Osteoblast (primary cell): ENCODE data around the gene GRM4. TPM values are rescaled to one million over a fixed set of nuclear protein-coding genes. Genes with fewer than 3 reads are reported as not detected.

ENCODE experiments used
- DNase-seq: peaks from one replicate; pipeline ENCODE4 v3.0.0; 2011; ENCODE audit warnings: low spot score, mixed read lengths; ENCODE audit not compliant: insufficient read length; ENCODE audit errors: missing footprints
- H2AFZ ChIP-seq: 2 replicates; pipeline ENCODE4 v1.6.0; 2011; ENCODE audit warnings: mild to moderate bottlenecking, low read length
- H3K27ac ChIP-seq: 2 replicates; pipeline ENCODE4 v1.5.1; 2011; ENCODE audit warnings: mild to moderate bottlenecking, low read depth, low read length, moderate library complexity
- H3K27me3 ChIP-seq: 2 replicates; pipeline ENCODE4 v1.6.0; 2012; ENCODE audit warnings: mild to moderate bottlenecking, control low read depth, inconsistent platforms, low read length, moderate library complexity; ENCODE audit not compliant: insufficient read depth
- H3K36me3 ChIP-seq: 2 replicates; pipeline ENCODE4 v1.5.1; 2011; ENCODE audit warnings: mild to moderate bottlenecking, low read length, control low read depth, moderate library complexity; ENCODE audit not compliant: insufficient read depth
- H3K4me1 ChIP-seq: 2 replicates; pipeline ENCODE4 v1.5.1; 2011; ENCODE audit warnings: mild to moderate bottlenecking, low read length, control low read depth, moderate library complexity; ENCODE audit not compliant: insufficient read depth
- H3K4me2 ChIP-seq: 2 replicates; pipeline ENCODE4 v1.6.0; 2011; ENCODE audit warnings: mild to moderate bottlenecking, low read length; ENCODE audit not compliant: insufficient read depth
- H3K4me3 ChIP-seq: fragments of 200-600 bp; sonication (generic); 3 replicates; pipeline ENCODE4 v1.5.1; 2012; ENCODE audit warnings: mild to moderate bottlenecking, low read length, inconsistent platforms; ENCODE audit not compliant: insufficient read depth
- H3K79me2 ChIP-seq: 2 replicates; pipeline ENCODE4 v1.6.0; 2012; ENCODE audit warnings: mild to moderate bottlenecking, low read length, control low read depth, inconsistent platforms; ENCODE audit not compliant: insufficient read depth
- H3K9me3 ChIP-seq: 2 replicates; pipeline ENCODE4 v1.5.1; 2011; ENCODE audit warnings: low read depth, low read length, control low read depth
- H4K20me1 ChIP-seq: 2 replicates; pipeline ENCODE4 v1.6.0; 2012; ENCODE audit warnings: mild to moderate bottlenecking, low read length, control low read depth; ENCODE audit not compliant: insufficient read depth
- total RNA-seq: library from RNA; depleted of rRNA; stranded (reverse); fragments of >200 nt; gene quantifications from 2 replicates; pipeline ENCODE4 v1.2.3, GENCODE V29; 2012
- TF ChIP-seq, protein P1 (sequence below): IDR thresholded peaks from 2 replicates; pipeline ENCODE4 v1.5.1; 2011; ENCODE audit warnings: mild to moderate bottlenecking, low read depth, low read length, moderate library complexity; ENCODE audit errors: extremely low read depth

Gene GRM4
- total RNA-seq, 1 donor, result 0.36 TPM

GRCh38 chr6:34055223-34055933, 90.5 kb downstream of the GRM4 start:
- peaks cover 8% of the 10 kb centered on the region for H3K4me1 ChIP-seq
- no peak overlapping the region for H3K4me2 ChIP-seq
- H2AFZ ChIP-seq, result no peak overlapping the region
- peaks cover 12% of the 10 kb centered on the region for H3K27me3 ChIP-seq
- TF ChIP-seq, protein P1, sequence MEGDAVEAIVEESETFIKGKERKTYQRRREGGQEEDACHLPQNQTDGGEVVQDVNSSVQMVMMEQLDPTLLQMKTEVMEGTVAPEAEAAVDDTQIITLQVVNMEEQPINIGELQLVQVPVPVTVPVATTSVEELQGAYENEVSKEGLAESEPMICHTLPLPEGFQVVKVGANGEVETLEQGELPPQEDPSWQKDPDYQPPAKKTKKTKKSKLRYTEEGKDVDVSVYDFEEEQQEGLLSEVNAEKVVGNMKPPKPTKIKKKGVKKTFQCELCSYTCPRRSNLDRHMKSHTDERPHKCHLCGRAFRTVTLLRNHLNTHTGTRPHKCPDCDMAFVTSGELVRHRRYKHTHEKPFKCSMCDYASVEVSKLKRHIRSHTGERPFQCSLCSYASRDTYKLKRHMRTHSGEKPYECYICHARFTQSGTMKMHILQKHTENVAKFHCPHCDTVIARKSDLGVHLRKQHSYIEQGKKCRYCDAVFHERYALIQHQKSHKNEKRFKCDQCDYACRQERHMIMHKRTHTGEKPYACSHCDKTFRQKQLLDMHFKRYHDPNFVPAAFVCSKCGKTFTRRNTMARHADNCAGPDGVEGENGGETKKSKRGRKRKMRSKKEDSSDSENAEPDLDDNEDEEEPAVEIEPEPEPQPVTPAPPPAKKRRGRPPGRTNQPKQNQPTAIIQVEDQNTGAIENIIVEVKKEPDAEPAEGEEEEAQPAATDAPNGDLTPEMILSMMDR, result peak; percentile 83
- H3K79me2 ChIP-seq, result no peaks in the 10 kb centered on the region
- H3K36me3 ChIP-seq, result no peaks in the 10 kb centered on the region
- no peak overlapping the region for H3K27ac ChIP-seq
- no peak overlapping the region for H3K4me3 ChIP-seq
- no peaks in the 10 kb centered on the region for H3K9me3 ChIP-seq
- DNase-seq, result peak; percentile 93
- no peaks in the 10 kb centered on the region for H4K20me1 ChIP-seq

GRCh38 chr6:34053721-34054120, 92.2 kb downstream of the GRM4 start:
- Histone ChIP-seq H3K27ac (no peak overlapping the region), H3K36me3 (no peaks in the 10 kb centered on the region)

GRCh38 chr6:34052918-34053608, 92.8 kb downstream of the GRM4 start:
- Histone ChIP-seq H2AFZ (no peak overlapping the region), H3K4me1 (no peaks in the 10 kb centered on the region), H3K79me2 (no peaks in the 10 kb centered on the region), H3K27me3 (peaks cover 17% of the 10 kb centered on the region), H4K20me1 (no peaks in the 10 kb centered on the region), H3K36me3 (no peaks in the 10 kb centered on the region), H3K27ac (no peak overlapping the region), H3K4me2 (no peak overlapping the region), H3K9me3 (no peaks in the 10 kb centered on the region), H3K4me3 (no peak overlapping the region)
- no peak for DNase-seq
- TF ChIP-seq, protein P1, result no peak

More at GRCh38 chr6:34053721-34054120, 92.2 kb downstream of the GRM4 start:
- H2AFZ ChIP-seq, result no peak overlapping the region
- H3K27me3 ChIP-seq, result peaks cover 15% of the 10 kb centered on the region
- TF ChIP-seq, protein P1, result no peak
- H3K4me1 ChIP-seq, result no peaks in the 10 kb centered on the region
- no peak overlapping the region for H3K4me2 ChIP-seq
- H4K20me1 ChIP-seq, result no peaks in the 10 kb centered on the region
- H3K79me2 ChIP-seq, result no peaks in the 10 kb centered on the region
- no peaks in the 10 kb centered on the region for H3K9me3 ChIP-seq
- no peak for DNase-seq
- H3K4me3 ChIP-seq, result no peak overlapping the region
